GM18870 (cell line): Measurements from ENCODE around the gene UTF1.

Experiments
- ATAC-seq: cut with Tn5 transposase; IDR thresholded peaks from one replicate; pipeline ENCODE4 v1.9.1; 2021; ENCODE audit warnings: moderate library complexity; ENCODE audit not compliant: unreplicated experiment

The UTF1 gene

GRCh38 chr10:133243593-133243992, 13.6 kb downstream of the UTF1 start:
- ATAC-seq, result no peak

DNA sequence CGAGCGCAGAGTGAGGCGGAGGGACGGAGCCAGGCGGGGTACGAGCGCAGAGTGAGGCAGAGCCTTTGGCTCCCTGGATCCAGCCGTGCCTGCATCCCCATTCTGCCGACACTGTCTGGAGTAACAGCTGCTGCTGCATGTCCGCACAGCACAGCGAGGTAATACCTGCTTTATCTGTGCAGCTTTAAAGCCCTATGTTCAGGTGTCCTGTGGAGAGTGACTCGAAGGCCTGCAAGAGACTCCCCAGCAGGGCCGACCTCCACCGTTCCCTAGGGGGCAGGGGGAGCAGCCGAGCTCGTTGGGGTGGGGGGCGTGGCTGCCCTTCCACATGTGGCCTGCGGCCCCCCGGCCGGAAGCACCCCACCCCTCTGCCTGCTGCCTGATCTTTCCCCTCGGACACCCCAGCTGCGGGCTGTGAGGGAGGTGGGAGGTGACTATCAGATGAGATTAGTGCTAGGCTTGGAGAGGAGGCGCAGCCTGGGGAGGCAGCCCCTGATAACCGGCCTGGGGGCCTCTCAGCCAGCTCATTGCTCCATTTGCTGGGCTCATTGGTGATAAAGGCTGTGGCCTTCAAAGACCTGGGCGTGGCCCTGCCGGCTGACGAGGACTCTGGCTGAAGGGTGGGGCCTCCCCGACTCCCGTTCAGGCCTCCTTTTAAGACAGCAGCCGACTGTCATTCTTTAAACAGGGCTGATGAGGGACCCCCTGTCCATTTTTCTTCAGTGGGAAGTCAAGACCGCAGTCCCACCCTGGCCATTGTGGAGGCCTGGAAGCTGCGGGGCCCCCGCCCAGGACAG, 15.6 kb downstream of the UTF1 start:
- no peak for ATAC-seq

DNA sequence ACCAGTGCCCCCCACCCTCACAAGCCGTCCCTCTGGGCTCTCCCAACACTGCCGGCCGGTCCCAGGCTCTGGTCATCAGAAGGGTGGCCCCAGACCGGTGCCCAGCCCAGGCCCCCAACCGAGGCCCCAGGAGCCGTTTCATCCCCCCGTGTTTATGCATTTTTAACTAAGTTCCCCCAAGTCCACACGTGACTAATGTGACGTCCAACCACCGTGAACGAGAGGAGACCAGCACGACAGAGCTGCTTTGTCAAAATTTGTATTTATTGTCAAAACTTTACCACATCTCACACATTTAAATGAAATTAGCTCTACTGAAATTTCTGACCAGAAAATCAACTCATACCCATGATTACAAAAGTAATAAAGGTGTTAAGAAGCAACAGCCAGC, 16.2 kb downstream of the UTF1 start:
- ATAC-seq, result no peak

- no peak for ATAC-seq
These were observed 17.8 kb downstream of the UTF1 start for GRCh38 chr10:133247681-133248333.

GRCh38 chr10:133248334-133248715, 18.3 kb downstream of the UTF1 start:
- no peak for ATAC-seq

DNA sequence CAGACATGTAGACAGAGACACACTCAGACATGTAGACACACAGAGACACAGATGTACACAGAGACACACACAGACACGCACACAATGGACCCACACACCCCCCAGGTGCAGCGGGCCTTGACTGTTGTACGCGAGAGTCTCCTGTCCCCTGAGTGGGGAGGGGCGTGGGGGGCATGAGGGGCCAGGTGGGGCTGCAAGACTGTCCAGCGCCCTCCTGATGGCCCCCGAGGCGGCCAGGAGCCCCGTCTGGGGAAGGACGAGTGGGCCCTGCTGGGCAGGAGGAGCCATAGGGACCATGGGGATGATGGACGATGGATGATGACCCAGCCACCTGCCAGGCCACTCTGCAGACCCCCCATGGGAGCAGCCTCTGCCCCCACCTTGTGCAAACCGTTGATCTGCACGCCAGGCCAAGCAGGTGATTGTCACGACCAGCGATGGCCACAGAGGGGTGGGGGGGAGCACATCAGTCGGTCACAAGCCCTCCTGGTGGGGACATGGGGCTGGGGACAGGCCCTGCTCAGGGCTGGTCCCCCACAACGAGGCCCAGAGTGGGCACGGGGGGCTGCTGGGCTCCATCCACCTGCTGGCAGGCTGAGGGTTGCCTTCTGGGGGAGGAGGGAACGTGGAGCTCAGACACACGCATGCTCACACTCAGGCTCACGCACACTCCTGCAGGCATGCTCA, 19.2 kb downstream of the UTF1 start:
- no peak for ATAC-seq

DNA sequence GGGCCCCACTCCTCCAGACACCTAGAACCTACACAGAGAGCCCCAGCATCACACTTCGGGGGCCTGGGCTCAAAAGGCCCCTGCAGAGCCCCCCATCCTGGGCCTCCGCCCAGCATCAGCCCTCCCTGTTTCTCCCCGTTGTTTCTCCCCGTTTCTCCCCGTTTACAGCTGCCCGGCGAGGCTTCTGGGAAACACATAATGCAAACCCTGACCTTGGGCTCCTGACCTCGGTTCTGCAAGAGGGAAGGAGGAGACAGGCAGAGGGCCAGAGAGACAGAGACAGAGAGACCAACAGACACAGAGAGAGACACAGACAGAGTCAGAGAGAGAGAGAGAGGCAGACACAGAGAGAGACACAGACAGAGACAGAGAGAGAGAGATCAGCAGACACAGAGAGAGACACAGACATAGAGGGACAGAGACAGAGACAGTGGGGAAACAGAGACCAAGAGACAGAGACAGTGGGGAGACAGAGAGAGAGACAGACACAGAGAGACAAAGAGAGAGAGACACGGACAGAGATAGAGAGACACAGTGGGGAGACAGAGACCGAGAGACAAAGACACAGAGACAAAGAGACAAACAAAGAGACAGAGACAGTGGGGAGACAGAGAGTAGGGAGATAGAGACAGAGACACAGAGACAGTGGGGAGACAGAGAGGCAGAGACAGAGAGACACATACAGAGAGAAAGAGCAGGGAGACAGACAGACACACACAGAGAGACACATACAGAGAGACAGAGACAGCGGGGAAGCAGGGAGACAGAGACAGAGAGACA, 20.1 kb downstream of the UTF1 start:
- no peak for ATAC-seq

- ATAC-seq, result no peak
These were observed 21.6 kb downstream of the UTF1 start for GRCh38 chr10:133251388-133252222.

GRCh38 chr10:133252223-133252552, 22.2 kb downstream of the UTF1 start:
- no peak for ATAC-seq

DNA sequence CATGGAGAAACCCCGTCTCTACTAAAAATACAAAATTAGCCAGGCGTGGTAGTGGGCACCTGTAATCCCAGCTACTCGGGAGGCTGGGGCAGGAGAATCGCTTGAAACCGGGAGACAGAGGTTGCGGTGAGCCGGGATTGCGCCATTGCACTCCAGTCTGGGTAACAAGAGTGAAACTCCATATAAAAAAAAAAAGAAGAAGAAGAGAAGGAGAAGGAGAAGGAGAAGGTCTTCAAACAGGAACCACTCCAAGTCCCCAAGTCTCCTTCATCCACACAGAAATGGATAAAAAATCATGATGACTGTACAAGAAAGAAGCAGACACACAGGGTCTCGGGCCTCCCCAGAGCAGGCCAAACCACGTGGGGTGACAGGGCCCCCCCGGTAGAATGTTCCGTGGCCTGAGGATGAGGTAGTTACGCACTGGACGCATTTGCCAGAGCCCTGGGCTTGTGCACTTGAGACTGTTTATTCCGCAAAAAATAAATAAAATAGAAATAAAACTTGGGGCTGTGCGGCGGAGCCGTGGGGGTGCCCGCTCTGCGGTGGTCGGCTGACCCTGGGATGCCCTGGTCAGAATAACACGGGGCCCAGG, 23.4 kb downstream of the UTF1 start:
- ATAC-seq, result no peak

DNA sequence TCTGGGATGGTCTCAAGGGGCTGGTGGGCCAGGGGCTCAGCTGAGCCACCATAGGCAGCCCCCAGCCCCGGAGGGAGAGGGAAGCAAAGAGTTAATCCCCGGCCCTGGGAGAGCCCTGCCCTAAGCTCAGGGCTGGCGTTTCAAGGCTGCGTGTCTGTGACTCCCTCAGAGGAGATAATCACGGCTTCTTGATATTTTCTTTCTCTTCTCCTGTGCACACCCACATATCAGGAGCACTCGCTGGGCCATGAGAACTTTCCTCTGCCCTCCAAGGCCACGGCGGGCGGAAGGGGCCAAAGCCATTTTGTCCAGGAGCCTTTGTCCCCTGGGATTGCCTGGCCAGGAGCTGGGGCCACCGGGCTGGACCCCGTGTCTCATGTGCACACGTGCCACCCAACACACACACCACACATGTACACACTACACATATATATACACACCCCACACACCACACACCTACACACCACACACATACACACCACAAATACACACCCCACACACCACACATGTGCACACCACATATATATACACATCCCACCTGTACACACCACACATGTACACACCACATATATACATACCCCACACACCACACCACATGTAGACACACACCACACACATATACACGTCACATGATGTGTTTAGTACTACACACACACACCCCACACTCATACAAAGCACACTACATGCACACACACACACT, 24.6 kb downstream of the UTF1 start:
- ATAC-seq, result no peak

- no peak for ATAC-seq
These were observed 25.3 kb downstream of the UTF1 start for GRCh38 chr10:133255323-133255722.

DNA sequence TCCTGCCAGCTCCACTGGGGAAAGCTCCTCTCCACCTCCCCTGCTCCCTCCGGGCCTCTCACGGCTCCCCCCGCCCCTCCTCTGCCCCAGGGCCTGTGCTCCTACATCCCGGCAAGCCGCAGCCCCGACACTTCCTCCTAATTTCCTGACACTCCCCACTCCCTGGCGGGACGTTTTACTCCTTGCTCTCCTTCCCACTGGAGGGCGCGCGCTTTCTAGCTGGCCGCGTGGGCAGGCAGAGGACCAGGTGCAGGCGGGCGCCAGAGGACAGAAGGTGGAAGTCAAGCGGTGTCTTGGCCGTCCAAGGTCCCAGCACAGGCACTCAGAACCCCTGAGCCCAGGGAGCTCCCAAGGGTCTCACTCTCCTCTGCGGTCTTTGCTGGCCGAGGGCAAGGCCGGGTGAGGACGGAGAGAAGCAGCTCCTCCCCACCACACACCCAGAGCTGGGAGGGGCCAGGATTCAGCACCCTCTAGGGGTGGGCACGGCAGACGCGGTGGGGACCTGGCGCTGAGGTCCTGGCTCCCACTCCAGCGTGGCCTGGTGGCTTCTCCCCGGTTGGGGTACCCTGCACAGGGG, 27.6 kb downstream of the UTF1 start:
- ATAC-seq, result no peak

- no peak for ATAC-seq
These were observed 28.2 kb downstream of the UTF1 start for GRCh38 chr10:133258066-133258817.

GRCh38 chr10:133258818-133259601, 29.0 kb downstream of the UTF1 start:
- ATAC-seq, result no peak

DNA sequence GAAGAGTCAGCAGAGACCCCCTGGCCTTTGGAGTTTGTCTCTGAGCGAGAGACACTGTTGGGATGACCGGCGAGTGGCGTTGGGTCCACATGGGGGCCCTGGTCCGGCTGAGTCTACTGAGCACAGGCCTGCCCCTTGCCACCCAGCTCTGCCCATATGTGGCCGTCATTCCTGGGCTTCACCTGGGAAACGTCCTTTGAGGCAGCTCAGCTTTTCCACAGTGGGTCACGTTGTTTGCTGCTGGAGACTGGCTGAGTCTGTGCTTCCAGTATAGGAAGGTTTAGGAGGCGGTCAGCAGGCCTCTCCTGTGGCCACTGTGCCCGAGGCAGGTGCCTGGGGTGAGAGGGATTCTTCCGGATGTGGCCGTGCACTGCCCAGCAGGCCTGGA, 29.6 kb downstream of the UTF1 start:
- ATAC-seq, result no peak

DNA sequence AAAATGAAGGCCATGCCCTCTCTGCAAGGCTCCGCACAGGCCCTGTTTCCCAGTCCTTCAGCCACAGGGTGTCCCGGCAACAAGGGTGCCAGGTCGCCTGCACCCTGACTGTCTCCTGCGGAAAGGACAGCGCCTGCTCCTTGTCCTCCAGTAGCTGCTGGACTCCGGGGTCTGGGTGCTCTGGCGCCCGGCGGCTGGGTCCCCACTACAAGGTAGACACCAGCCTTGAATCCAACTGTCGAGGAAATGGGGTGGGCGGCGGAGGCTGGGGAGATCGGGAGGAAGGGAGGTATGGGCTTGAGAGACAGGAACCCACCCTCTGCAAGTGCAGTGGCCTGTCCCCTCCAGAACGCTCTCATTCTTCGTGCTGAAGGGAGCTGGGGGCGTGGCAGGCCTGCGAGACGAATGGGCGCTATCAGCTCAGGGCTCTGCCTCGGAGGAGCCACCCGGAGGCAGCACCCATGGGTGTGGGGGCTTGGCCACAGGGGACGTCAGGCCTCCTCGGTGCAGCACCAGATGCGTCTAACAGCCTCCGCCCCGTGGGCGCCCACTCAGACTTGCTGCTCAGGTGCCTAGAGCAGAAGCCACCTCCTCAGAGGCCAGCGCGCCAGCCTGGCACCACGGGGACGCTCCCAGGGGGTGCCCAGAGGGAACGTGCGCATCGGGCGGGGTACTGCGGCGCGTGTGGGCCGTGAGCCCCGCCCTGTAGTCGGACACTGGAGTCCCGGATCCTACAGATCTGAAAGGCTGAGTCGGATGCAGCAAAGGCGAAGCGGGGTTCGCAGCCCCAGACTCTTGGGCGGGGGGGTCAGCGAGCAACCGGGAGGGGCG, 31.1 kb downstream of the UTF1 start:
- no peak for ATAC-seq
